ENCODE measurements around the gene GNB1. TPM values are rescaled to one million over a fixed set of nuclear protein-coding genes. Genes with fewer than 3 reads are reported as not detected.

Gene GNB1
- total and polyA plus RNA-seq, 2 of the 4 experiments (the other 2 are of a cell fraction): 73.5 to 371 TPM

DNA sequence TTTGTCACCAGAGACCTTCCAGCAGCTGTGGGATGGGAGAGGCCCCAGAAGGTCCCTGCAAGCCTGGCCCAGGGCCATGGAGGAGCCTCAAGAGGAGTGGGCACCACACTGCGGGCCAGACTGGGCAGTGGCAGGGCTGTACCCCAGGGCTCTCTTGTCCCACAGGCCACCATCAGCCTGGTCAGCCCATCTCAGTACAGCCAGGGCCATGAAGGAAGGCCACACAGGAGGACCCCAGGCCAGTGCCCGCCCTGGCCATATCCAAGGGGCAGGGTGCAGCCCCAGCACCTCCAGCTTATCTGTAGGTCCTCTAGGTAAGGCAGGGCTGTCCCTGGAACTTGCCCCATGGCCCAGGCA, 3.1 kb upstream of the GNB1 start:
- Histone ChIP-seq H3K9me3 (ENCODE audit: control insufficient read depth, insufficient read depth, low read length) (no peaks in the 10 kb centered on the region), H2AK5ac (ENCODE audit: low read depth, low read length) (0 out of 2 replicates have a peak overlapping the region, but pooled peaks have one; percentile 16), H4K8ac (ENCODE audit: low read depth in 2 of 2, low read length in 2 of 2) (no peak overlapping the region), H3K4me3 (ENCODE audit: insufficient read depth, low read depth, low read length) (no peak overlapping the region), H3K9ac (ENCODE audit: low read depth, low read length) (no peak overlapping the region), H3K18ac (ENCODE audit: low read depth, low read length) (no peak overlapping the region), H2BK15ac (ENCODE audit: low read depth, low read length) (no peak overlapping the region), H3K27me3 (ENCODE audit: control insufficient read depth, insufficient read depth, low read length) (no peaks in the 10 kb centered on the region), H4K5ac (ENCODE audit: low read depth, low read length) (no peak overlapping the region), H3K56ac (ENCODE audit: extremely low read depth, insufficient read depth, low read length) (no peak overlapping the region), H3K36me3 (ENCODE audit: control insufficient read depth, insufficient read depth, low read length) (no peaks in the 10 kb centered on the region), H3K4me1 (ENCODE audit: control insufficient read depth, insufficient read depth, low read length) (peaks cover 8% of the 10 kb centered on the region), H3K14ac (replicated peaks; ENCODE audit: low read depth, low read length) (no peak overlapping the region), H4K91ac (ENCODE audit: insufficient read depth, low read depth, low read length) (no peak overlapping the region), H2BK20ac (ENCODE audit: low read depth, low read length) (no peak overlapping the region), H3K4ac (ENCODE audit: low read depth, low read length) (no peak overlapping the region), H2AFZ (replicated peaks; ENCODE audit: low read length, poor library complexity) (no peak overlapping the region), H3K4me2 (ENCODE audit: low read depth, low read length) (no peak overlapping the region), H3K23ac (ENCODE audit: low read depth, low read length) (no peak overlapping the region), H3K9me1 (ENCODE audit: insufficient read depth, low read length) (peaks cover 2% of the 10 kb centered on the region), H4K20me1 (ENCODE audit: insufficient read depth, low read length) (peaks cover 11% of the 10 kb centered on the region), H3K79me1 (ENCODE audit: low read depth in 1 of 2, low read length in 2 of 2) (peaks cover 13 to 14% of the 10 kb centered on the region in 2 experiments), H2BK5ac (ENCODE audit: low read depth, low read length, poor library complexity, severe bottlenecking) (no peak overlapping the region), H2BK120ac (ENCODE audit: low read depth, low read length) (no peak overlapping the region), H2AK9ac (replicated peaks; ENCODE audit: low read depth, low read length, poor library complexity) (no peak overlapping the region), H3K27ac (ENCODE audit: insufficient read depth, low read length) (no peak overlapping the region)
- no CpG with 5 or more reads among the region's 2 CpGs for WGBS, 2 experiments (ENCODE audit: extremely low coverage in 2 of 2, insufficient read length in 1 of 2)
- no TSS peak for BruUV-seq (replicated peaks)
- no peak for TF ChIP-seq BHLHE40 (IDR thresholded peaks at IDR 0.05; ENCODE audit: low read depth, low read length)
- TF ChIP-seq FOS (IDR thresholded peaks at IDR 0.05; ENCODE audit: low read depth, low read length): no peak
- no peak for TF ChIP-seq RAD21 (IDR thresholded peaks at IDR 0.05; ENCODE audit: low read length)
- TF ChIP-seq CEBPB (IDR thresholded peaks at IDR 0.05; ENCODE audit: low read depth, low read length): no peak
- TF ChIP-seq CTCF (conservative IDR thresholded peaks at IDR 0.05; ENCODE audit: low read depth, low read length): no peak
- no peak for TF ChIP-seq RFX5 (IDR thresholded peaks at IDR 0.05; ENCODE audit: low read depth, low read length)
- no peak for TF ChIP-seq MAFK (IDR thresholded peaks at IDR 0.05; ENCODE audit: low read depth, low read length)
- TF ChIP-seq POLR2A (IDR thresholded peaks at IDR 0.05; ENCODE audit: low read depth, low read length): no peak
- TF ChIP-seq MXI1 (IDR thresholded peaks at IDR 0.05; ENCODE audit: borderline replicate concordance, low read depth, low read length): no peak
- intact Hi-C loops (cut with micrococcal nuclease): no loop called here
- ChIA-PET POLR2A (ENCODE audit: unreplicated experiment) (no interaction called here), CTCF (no interaction called here)
- ATAC-seq (ENCODE audit: low read depth) (no peak), DNase-seq (no peak)
- in situ Hi-C loops (cut with MboI; ENCODE audit: low sequenced_read_pairs): no loop called here
- dilution Hi-C loops (cut with HindIII; ENCODE audit: low sequenced_read_pairs, unreplicated experiment): no loop called here

All from IMR-90 (cell line).